Measurements from ENCODE around the gene CCL23. TPM values are rescaled to one million over a fixed set of nuclear protein-coding genes. Genes with fewer than 3 reads are reported as not detected.

Gene CCL23
- total RNA-seq, 1 experiment from 2014 or later = not detected

DNA sequence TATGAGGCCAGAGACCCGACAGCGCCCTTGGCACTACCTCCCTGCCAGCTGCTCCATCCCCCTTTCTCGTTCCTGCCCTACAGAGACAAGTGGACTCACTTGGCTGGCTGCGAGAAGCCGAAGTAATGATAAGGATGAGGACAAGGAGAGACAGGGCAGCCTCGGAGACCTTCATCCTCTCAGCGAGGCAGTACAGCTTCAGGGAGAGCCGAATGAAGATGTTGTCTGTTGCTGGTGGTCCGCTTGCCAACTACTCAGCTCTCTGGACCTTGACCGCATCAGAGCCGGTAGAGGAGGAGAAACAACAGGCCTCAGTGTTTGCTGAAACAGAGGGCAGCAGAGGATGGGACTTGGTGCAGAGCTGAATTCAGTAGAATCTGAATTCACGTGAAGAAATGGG, 36.5 kb downstream of the CCL23 start, which contains the start of gene CCL16:
Gene CCL16, minus strand, starts transcription at position 252 of the 400 bp plus-strand sequence. Its CDS starts 77 bp downstream, at position 175.
- no peak within 1 kb of the TSS for H3K27ac ChIP-seq (ENCODE audit: low read depth, low read length, poor library complexity, severe bottlenecking)
- no peak for DNase-seq (ENCODE audit: low spot score)
- BruUV-seq (replicated peaks) = no TSS peak
- no peaks in the 10 kb centered on the region for H3K36me3 ChIP-seq (ENCODE audit: insufficient read depth, low read length, poor library complexity, severe bottlenecking)
- POLR2A ChIA-PET (ENCODE audit: low non-redundant PET) = no interaction called here
- no peak within 1 kb of the TSS for H3K4me3 ChIP-seq (ENCODE audit: low read depth, low read length, poor library complexity, severe bottlenecking)
- no peaks in the 10 kb centered on the region for H3K4me1 ChIP-seq (ENCODE audit: insufficient read depth, low read length, poor library complexity, severe bottlenecking)
- no peaks in the 10 kb centered on the region for H3K27me3 ChIP-seq (replicated peaks; ENCODE audit: insufficient read depth, low read depth, low read length, poor library complexity)
- CTCF ChIA-PET = no interaction called here
- no peaks in the 10 kb centered on the region for H3K9me3 ChIP-seq (ENCODE audit: low read depth, low read length, poor library complexity, severe bottlenecking)
- TF ChIP-seq, protein P1, sequence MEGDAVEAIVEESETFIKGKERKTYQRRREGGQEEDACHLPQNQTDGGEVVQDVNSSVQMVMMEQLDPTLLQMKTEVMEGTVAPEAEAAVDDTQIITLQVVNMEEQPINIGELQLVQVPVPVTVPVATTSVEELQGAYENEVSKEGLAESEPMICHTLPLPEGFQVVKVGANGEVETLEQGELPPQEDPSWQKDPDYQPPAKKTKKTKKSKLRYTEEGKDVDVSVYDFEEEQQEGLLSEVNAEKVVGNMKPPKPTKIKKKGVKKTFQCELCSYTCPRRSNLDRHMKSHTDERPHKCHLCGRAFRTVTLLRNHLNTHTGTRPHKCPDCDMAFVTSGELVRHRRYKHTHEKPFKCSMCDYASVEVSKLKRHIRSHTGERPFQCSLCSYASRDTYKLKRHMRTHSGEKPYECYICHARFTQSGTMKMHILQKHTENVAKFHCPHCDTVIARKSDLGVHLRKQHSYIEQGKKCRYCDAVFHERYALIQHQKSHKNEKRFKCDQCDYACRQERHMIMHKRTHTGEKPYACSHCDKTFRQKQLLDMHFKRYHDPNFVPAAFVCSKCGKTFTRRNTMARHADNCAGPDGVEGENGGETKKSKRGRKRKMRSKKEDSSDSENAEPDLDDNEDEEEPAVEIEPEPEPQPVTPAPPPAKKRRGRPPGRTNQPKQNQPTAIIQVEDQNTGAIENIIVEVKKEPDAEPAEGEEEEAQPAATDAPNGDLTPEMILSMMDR (conservative IDR thresholded peaks at IDR 0.05; ENCODE audit: low read depth, low read length) = no peak
- no peak for TF ChIP-seq EZH2 (IDR thresholded peaks at IDR 0.05; ENCODE audit: borderline replicate concordance, low read depth, low read length, poor library complexity, severe bottlenecking)
- intact Hi-C loops (cut with micrococcal nuclease; ENCODE audit: unreplicated experiment) = no loop called here

DNA sequence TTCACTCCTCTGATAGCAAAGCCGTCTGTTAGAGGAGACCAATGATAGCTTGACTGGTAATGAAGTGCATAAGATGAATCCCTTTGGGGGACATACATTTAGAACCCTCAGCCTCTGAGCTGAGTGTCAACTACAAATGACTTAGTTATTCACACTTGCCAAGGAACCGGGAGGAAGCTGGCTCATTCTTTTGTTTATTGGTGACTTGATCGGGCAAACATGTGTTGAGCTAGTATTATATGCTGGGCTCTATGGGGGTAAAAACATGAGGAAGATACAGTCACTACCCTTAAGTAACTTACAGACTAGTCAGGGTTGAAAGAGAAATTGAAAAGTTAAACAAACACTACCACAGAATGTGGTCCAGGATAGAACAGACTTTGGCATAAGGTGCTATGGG, 39.4 kb downstream of the CCL23 start:
- H3K4me3 ChIP-seq (ENCODE audit: low read depth, low read length, poor library complexity, severe bottlenecking) = no peak overlapping the region
- no peak overlapping the region for H3K27ac ChIP-seq (ENCODE audit: low read depth, low read length, poor library complexity, severe bottlenecking)
- H3K9me3 ChIP-seq (ENCODE audit: low read depth, low read length, poor library complexity, severe bottlenecking) = no peaks in the 10 kb centered on the region
- no peaks in the 10 kb centered on the region for H3K27me3 ChIP-seq (replicated peaks; ENCODE audit: insufficient read depth, low read depth, low read length, poor library complexity)
- H3K36me3 ChIP-seq (ENCODE audit: insufficient read depth, low read length, poor library complexity, severe bottlenecking) = no peaks in the 10 kb centered on the region
- intact Hi-C loops (cut with micrococcal nuclease; ENCODE audit: unreplicated experiment) = loop anchor here (10.0 kb wide), 1 partner anchor 166 kb away; no protein-coding TSS in a partner anchor
- TF ChIP-seq EZH2 (IDR thresholded peaks at IDR 0.05; ENCODE audit: borderline replicate concordance, low read depth, low read length, poor library complexity, severe bottlenecking) = no peak
- TF ChIP-seq, protein P1 (conservative IDR thresholded peaks at IDR 0.05; ENCODE audit: low read depth, low read length) = no peak
- DNase-seq (ENCODE audit: low spot score) = no peak
- ChIA-PET POLR2A (ENCODE audit: low non-redundant PET) (no interaction called here), CTCF (interaction anchor here (1.4 kb wide), 1 partner anchor 170 kb away, joined by 3 read pairs; no protein-coding TSS in a partner anchor)
- no peaks in the 10 kb centered on the region for H3K4me1 ChIP-seq (ENCODE audit: insufficient read depth, low read length, poor library complexity, severe bottlenecking)
- BruUV-seq (replicated peaks) = no TSS peak

DNA sequence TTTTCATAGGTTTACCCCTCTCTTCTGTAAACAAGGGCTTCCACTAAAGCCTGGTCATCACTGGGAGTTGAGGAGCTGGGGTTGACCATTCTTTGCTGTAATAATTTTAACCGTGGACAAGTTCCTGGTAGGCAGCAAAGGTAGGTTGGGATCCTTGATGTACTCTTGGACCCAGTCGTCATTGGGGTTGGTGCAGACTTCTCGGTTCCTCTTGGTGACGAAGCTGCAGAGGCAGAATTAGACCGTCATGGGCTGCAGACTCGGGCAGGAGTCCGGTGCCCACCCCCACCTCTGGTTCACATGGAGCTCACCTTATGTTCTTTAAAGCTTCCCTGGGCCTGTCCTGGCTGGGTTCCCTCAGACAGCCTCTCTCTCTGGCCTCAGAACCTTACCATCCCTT, 40.3 kb downstream of the CCL23 start:
- ChIA-PET CTCF (interaction anchor here (1.4 kb wide), 1 partner anchor 171 kb away, joined by 3 read pairs; no protein-coding TSS in a partner anchor), POLR2A (ENCODE audit: low non-redundant PET) (no interaction called here)
- DNase-seq (ENCODE audit: low spot score) = no peak
- Histone ChIP-seq H3K27ac (ENCODE audit: low read depth, low read length, poor library complexity, severe bottlenecking) (no peak overlapping the region), H3K4me1 (ENCODE audit: insufficient read depth, low read length, poor library complexity, severe bottlenecking) (no peaks in the 10 kb centered on the region), H3K36me3 (ENCODE audit: insufficient read depth, low read length, poor library complexity, severe bottlenecking) (no peaks in the 10 kb centered on the region), H3K9me3 (ENCODE audit: low read depth, low read length, poor library complexity, severe bottlenecking) (no peaks in the 10 kb centered on the region), H3K27me3 (replicated peaks; ENCODE audit: insufficient read depth, low read depth, low read length, poor library complexity) (no peaks in the 10 kb centered on the region), H3K4me3 (ENCODE audit: low read depth, low read length, poor library complexity, severe bottlenecking) (no peak overlapping the region)
- intact Hi-C loops (cut with micrococcal nuclease; ENCODE audit: unreplicated experiment) = loop anchor here (10.0 kb wide), 1 partner anchor 167 kb away; no protein-coding TSS in a partner anchor
- BruUV-seq (replicated peaks) = no TSS peak
- no peak for TF ChIP-seq EZH2 (IDR thresholded peaks at IDR 0.05; ENCODE audit: borderline replicate concordance, low read depth, low read length, poor library complexity, severe bottlenecking)
- TF ChIP-seq, protein P1 (conservative IDR thresholded peaks at IDR 0.05; ENCODE audit: low read depth, low read length) = no peak

Measured in A673 (cell line).